CD4-positive, alpha-beta T cell treated with Interleukin-4 for 4 hours (primary cell): ENCODE data around the gene OR10A3.

ENCODE experiments used
- DNase-seq: peaks from one replicate; pipeline ENCODE4 v3.0.0-alpha.2; 2020

The OR10A3 gene

GRCh38 chr11:7936615-7937014, 4.9 kb downstream of the OR10A3 start:
- DNase-seq, result no peak

- no peak for DNase-seq
Measured at GRCh38 chr11:7931168-7931567, 10.3 kb downstream of the OR10A3 start, which contains the start of gene OR10A6. OR10A6 (minus strand) TSS chr11:7931268; CDS start chr11:7928662, 2,606 bp downstream.

- DNase-seq, result no peak
Measured at GRCh38 chr11:7927635-7928034, 13.9 kb downstream of the OR10A3 start.

GRCh38 chr11:7924536-7924935, 17.0 kb downstream of the OR10A3 start:
- DNase-seq, result no peak

DNA sequence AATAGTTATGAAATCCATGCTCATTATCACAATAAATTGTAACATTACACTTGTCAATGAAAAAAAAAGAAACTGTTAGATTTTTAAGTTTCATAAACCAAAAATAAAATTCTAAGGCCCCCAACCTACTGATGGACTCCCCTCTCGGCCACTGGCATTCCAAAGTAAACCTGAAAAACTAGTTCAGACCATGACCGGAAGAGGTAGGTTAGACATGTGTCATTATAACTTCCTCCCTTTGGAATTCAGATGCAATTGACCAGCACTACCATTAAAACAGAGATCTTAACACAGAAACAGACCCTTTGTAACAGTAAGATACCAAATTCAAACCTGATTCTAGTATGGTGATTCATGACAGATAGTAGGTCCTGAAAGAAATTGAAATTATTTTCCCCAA, 23.4 kb downstream of the OR10A3 start:
- DNase-seq, result no peak

- no peak for DNase-seq
Measured at GRCh38 chr11:7911011-7911410, 30.5 kb downstream of the OR10A3 start.

GRCh38 chr11:7910286-7910788, 31.2 kb downstream of the OR10A3 start:
- DNase-seq, result no peak

DNA sequence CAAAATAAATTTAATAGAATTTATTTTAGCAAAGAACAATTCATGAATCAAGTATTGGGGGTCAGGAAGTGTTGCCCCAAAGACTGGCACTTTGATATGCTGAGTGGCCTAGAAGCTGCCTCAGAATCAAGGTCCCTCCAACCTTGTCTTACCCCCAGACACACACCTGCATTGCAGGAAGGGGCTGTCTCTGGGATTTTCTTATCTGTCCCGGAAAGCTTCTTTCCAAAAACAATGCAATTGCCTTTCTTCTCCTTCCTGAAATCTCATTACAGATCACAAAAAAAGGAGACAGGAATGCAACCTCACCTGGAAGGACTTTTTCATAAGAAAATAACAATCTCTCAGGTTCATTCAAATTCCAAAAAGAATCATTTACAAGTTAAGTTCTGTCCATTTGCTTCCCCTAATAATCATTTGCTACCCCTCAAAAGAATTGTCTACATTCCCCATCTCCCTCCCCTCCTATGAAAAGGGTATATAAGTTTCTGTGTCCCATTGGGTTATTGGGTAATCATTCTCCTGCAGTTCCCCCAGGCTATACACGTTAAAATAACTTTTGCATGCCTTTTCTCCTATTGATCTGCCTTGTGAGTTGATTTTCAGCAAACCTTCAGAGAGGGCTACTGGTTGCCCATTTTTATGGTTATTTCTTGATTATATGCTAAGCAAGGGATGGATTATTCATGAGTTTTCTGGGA, 31.8 kb downstream of the OR10A3 start:
- no peak for DNase-seq

DNA sequence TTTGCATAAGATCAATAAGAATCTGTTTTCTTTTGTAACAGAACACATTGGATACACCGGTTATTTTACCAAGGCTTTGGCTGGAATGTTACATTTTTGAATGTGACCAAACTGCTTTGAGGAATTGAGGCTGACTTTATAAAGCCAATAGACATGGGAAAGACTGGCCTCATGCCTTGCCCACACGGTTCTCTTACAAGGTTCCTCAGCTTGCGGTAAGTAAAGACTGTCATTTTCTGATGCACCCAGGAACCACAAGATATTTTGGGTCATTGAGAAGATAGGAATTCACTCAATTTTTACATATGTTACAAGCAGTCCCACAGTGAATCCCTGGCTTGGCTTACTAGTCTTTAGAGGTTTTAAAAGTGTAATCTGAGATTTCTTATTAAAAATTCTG, 34.4 kb downstream of the OR10A3 start:
- no peak for DNase-seq

DNA sequence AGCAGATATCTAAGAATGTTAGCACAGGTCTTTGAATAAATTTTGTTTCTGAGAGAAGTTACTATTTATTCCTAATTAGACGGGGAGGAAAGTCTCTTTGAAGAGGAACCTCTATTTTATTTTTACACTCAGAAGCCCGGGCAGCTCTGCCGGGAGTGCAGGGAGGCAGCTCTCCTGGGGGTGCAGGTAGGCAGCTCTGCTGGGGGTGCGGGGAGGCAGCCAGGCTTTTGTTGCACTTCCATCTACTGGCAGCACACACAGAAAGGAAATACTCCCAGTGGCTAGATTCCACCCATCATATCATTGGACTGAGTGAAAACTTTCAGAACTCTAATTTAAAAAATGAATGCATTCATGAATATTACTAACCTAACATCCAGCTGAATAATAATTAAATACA, 35.0 kb downstream of the OR10A3 start:
- DNase-seq, result no peak

GRCh38 chr11:7905961-7906429, 35.5 kb downstream of the OR10A3 start:
- no peak for DNase-seq

DNA sequence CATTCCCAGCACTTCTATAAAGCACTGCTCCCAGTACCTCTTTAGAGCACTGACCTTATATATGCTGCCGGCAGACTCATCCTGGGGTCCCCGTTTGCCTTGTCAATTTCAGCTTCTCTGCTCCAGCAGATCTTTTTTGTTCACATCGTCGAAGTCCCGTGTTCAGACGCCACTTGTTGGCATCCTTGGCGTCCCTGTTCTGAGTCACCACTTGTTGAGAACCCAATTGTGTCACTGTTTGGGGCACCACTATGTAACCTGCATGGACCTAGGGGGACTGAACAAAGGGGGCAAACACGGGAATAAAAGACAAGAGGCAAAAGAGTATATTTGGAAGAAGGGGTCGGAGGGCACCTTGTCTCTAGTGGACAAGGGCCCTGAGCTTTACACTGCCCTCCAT, 36.0 kb downstream of the OR10A3 start:
- DNase-seq, result no peak

DNA sequence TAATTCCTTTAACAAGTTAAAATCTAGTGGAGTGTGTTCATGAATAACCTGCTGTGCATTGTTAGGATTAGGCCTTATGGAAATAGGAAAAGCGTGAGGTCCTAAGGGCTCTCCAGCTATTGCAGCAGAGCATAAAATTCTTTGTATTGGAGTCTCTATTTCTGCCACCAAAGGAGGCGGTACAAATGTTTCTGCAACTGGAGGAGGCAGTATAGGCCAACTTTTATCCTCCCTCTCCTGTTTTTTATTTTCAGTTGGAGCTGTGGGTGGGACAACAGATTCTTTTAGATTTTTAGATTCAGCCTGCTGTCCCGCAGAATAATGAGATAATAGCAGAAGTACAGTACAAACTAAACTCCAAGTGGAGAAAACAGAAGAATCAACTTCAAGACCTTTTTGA, 36.6 kb downstream of the OR10A3 start:
- no peak for DNase-seq

GRCh38 chr11:7903940-7904339, 37.6 kb downstream of the OR10A3 start:
- no peak for DNase-seq

GRCh38 chr11:7901319-7901854, 40.1 kb downstream of the OR10A3 start:
- no peak for DNase-seq

DNA sequence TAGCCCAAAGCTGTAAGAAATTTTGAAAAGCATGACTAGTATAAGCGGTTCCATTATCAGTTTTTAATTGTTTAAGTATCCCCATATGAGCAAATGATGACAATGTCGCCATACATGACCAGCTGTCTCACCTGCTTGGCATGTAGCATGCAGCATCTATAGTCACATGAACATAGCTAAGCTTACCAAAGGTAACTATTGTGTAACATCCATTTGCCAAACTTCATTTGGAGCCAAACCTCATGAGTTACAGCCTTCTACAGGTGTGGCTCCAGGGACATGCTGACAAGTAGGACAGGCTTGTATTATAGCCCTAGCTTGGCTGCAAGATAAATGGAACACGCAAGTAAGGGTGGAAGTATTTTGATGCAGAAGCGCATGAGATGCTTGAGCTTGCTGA, 40.8 kb downstream of the OR10A3 start:
- no peak for DNase-seq

GRCh38 chr11:7899418-7899817, 42.1 kb downstream of the OR10A3 start:
- DNase-seq, result no peak

- no peak for DNase-seq
Measured at GRCh38 chr11:7898666-7899283, 42.7 kb downstream of the OR10A3 start.

DNA sequence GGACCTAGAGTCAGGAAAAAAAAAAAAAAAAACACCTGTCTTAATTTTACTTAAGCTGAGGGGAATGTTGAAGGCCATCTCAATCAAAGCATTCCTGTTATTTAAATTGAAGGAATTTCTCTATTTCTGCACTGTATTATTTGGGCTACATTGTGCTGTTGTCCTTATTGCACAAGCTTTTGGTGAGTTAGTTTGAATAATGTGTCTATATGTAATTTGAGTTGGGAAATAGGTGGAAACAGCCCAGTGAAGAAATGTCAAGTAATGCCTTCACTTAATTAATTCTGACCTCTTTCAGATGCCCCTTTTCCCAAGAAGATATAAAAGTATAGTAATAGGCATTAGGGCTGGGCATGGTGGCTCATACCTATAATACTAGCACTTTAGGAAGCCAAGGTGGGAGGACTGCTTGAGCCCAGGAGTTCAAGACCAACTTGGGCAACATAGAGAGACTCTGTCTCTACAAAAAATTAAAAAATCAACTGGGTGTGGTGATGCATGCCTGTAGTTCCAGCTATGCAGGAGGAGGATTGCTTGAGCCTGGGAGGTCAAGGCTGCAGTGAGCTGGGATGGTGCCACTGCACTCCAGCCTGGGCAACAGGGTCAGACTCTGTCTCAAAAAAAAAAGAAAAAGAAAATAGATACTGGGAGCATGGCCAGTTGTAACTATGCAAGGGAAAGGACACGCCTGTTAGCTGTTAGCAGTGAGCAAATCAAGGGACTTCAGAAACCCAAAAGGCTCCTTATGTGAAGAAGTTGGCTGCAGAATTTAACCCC, 45.3 kb downstream of the OR10A3 start:
- no peak for DNase-seq

GRCh38 chr11:7894251-7894650, 47.3 kb downstream of the OR10A3 start:
- no peak for DNase-seq

DNA sequence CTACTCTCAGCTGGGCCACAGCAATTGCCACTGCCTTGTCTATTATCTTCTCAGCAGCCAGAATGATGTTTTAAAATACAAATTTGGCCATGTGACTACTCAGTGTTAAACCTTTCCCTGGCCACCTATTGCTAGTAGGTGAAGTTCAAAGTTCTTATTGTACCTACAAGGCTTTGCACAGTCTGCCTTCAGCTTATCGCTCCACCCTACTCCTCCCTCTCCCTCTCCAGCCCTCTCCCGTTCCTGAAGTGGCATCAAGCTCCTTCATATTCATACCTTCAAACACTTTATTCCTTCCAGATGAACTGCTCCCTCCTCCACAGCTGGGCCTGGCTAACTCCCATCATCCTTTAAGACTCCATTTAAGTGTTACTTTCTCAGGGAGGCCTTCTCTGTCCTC, 47.7 kb downstream of the OR10A3 start:
- no peak for DNase-seq

- peak; percentile 55 for DNase-seq
Measured at GRCh38 chr11:7892840-7893254, 48.7 kb downstream of the OR10A3 start.

- no peak for DNase-seq
Measured at GRCh38 chr11:7892059-7892699, 49.3 kb downstream of the OR10A3 start.
